Stimulated activated CD8-positive, alpha-beta memory T cell treated with anti-CD3 and anti-CD28 coated beads, Interleukin-7, amount 100 ng/mL, for 1 hour (primary cell): ENCODE results near the gene EVA1C.

Experiments used
- DNase-seq, 2 donors: peaks; one replicate each; pipeline ENCODE4 v3.0.0-alpha.2; 2020; ENCODE audit warnings: low read depth in 2 of 2

Gene EVA1C

DNA sequence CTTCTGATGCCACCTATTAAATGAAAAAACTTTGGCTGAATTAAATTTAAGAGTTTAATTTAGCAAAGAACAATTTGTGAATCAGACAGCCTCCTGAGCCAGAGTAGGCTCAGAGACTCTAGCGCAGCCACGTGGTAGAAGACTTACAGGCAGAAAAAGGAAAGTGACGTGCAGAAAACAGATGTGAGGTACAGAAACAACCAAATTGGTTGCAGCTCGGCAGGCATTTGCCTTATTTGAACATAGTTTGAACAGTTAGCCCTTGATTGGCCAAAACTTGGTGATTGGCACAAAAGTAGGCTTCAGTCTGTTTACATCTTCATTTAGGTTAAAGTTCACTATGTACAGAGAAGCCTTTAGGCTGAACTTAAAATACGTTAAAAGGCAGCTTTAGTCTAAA, 149.9 kb downstream of the EVA1C start:
- DNase-seq: no peak

DNA sequence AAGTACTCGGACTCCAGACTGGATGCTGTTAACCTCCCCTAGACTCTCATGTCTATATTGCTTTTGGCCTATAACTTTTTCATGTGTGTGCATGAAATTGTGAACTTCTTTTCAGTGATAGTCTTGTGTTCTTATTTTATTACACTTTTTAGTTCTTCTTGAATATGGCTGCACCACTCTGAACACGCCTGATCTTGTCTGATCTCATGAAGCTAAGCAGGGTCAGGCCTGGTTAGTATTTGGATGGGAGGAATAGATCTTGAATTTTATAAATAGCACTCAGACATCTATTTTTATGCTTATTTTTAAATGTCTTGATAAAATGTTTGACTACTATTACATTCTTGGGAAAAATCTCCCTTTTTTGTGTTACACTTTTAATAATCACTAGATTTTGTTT, 150.4 kb downstream of the EVA1C start:
- DNase-seq: no peak
